K562 (cell line): ENCODE data around the gene ST6GALNAC3. TPM values are rescaled to one million over a fixed set of nuclear protein-coding genes. Genes with fewer than 3 reads are reported as not detected.

Source experiments
- ARID3B ChIP-seq: fragments of 250-450 bp; sonication (Bioruptor Pico); IDR thresholded peaks from 2 replicates; pipeline ENCODE4 v1.4.0; 2020; ENCODE audit warnings: borderline replicate concordance
- ETV6 ChIP-seq, 3 experiments: fragments of 150-350 bp in 1 of 3; sonication (generic) in 1 of 3; formaldehyde crosslinking in 1 of 3; IDR thresholded peaks; 2 replicates each; pipeline versions ENCODE4 v1.6.1 to v1.8.0; 2014 to 2022; ENCODE audit warnings: borderline replicate concordance in 2 of 3, low read depth in 2 of 3, antibody characterized with exemption in 1 of 3, low read length in 1 of 3, mild to moderate bottlenecking in 1 of 3, missing genetic modification reagents in 1 of 3
- FOXP1 ChIP-seq: sonication (generic); formaldehyde crosslinking; IDR thresholded peaks from 2 replicates; pipeline ENCODE4 v1.8.0; 2022; ENCODE audit warnings: mild to moderate bottlenecking, missing genetic modification reagents
- KLF10 ChIP-seq: fragments of 250-450 bp; sonication (Bioruptor Pico); IDR thresholded peaks from 2 replicates; pipeline ENCODE4 v1.6.1; 2021; ENCODE audit warnings: matching md5 sums
- MTA1 ChIP-seq: fragments of 450-650 bp; IDR thresholded peaks from 2 replicates; pipeline ENCODE4 v1.6.1; 2017; ENCODE audit warnings: borderline replicate concordance
- MTF1 ChIP-seq: fragments of 250-450 bp; sonication (Bioruptor Pico); IDR thresholded peaks from 2 replicates; pipeline ENCODE4 v1.9.0; 2021; ENCODE audit warnings: moderate library complexity, mild to moderate bottlenecking, inconsistent platforms, borderline replicate concordance
- SIN3A ChIP-seq, 2 experiments: fragments of 150-350 bp in 1 of 2; IDR thresholded peaks; 2 replicates each; pipeline ENCODE4 v1.6.1; 2011 to 2016; ENCODE audit warnings: borderline replicate concordance in 2 of 2, low read depth in 2 of 2, low read length in 2 of 2, mild to moderate bottlenecking in 2 of 2, moderate library complexity in 2 of 2; ENCODE audit not compliant: control insufficient read depth in 1 of 2
- STAG1 ChIP-seq: sonication (generic); formaldehyde crosslinking; IDR thresholded peaks from 2 replicates; pipeline ENCODE4 v1.5.0; 2020; ENCODE audit warnings: missing genetic modification reagents, borderline replicate concordance
- TEAD4 ChIP-seq, 2 experiments: sonication (generic) in 1 of 2; formaldehyde crosslinking in 1 of 2; IDR thresholded peaks; 2 replicates each; pipeline versions ENCODE4 v1.6.1 to v1.8.0; 2012 to 2022; ENCODE audit warnings: borderline replicate concordance in 1 of 2, inconsistent platforms in 1 of 2, low read length in 1 of 2, mild to moderate bottlenecking in 1 of 2, missing genetic modification reagents in 1 of 2
- ZNF12 ChIP-seq: sonication (generic); formaldehyde crosslinking; IDR thresholded peaks from 2 replicates; pipeline ENCODE4 v1.4.0; 2020; ENCODE audit warnings: mild to moderate bottlenecking, missing genetic modification reagents
- ZNF347 ChIP-seq: fragments of 450-650 bp; formaldehyde crosslinking; IDR thresholded peaks from 2 replicates; pipeline ENCODE4 v1.4.0; 2020; ENCODE audit warnings: low read depth, mild to moderate bottlenecking, moderate library complexity
- polyA plus RNA-seq, 8 experiments: library from polyadenylated mRNA; depleted of rRNA in 4 of 8; stranded (reverse) in 5 of 8; unstranded in 3 of 8; fragments of >200 nt; fragmentation: Nextera tagmentation in 2 of 8; fragmentation: Illumina TruSeq in 1 of 8; extraction: Ambion mirVana in 2 of 8; extraction: Trizol in 1 of 8; gene quantifications; 2 replicates each; pipeline versions ENCODE4 v1.2.1 to v1.2.3, GENCODE V29; 2011 to 2014; ENCODE audit warnings: inconsistent platforms in 1 of 8, missing spikeins in 1 of 8
- total RNA-seq, 7 experiments: library from RNA; depleted of rRNA in 6 of 7; stranded (reverse); fragments of >200 nt in 6 of 7; fragmentation: Illumina TruSeq in 2 of 7; extraction: Trizol in 2 of 7; gene quantifications; 2 replicates each; pipeline versions ENCODE4 v1.2.1 to v1.2.3, GENCODE V29; 2011 to 2021; ENCODE audit warnings: low replicate concordance in 1 of 7

ST6GALNAC3 gene
- total and polyA plus RNA-seq, 9 of the 15 experiments (the other 6 are each of a cell fraction or from before 2014, with no cell fraction given) = 0.04 to 0.29 (median 0.18) TPM; not detected in 6

GRCh38 chr1:76234061-76234460, 159.5 kb downstream of the ST6GALNAC3 start (continued):
- TF ChIP-seq KLF10 (CRISPR knock-in tag) (no peak), MTA1 (no peak), ARID3B (CRISPR knock-in tag) (no peak), FOXP1 (CRISPR knock-in tag) (no peak), MTF1 (CRISPR knock-in tag) (no peak), ETV6 (IDR thresholded peaks at IDR 0.05; ENCODE audit: borderline replicate concordance in 1 of 2, low read depth in 2 of 2, low read length in 1 of 2) (no peak), ETV6 (CRISPR knock-in tag; IDR thresholded peaks at IDR 0.05; ENCODE audit: borderline replicate concordance) (no peak), SIN3A (IDR thresholded peaks at IDR 0.05; ENCODE audit: borderline replicate concordance in 2 of 2, control insufficient read depth in 1 of 2, low read depth in 2 of 2, low read length in 2 of 2) (no peak), ZNF347 (CRISPR knock-in tag) (no peak), ZNF12 (CRISPR knock-in tag) (no peak), STAG1 (no peak), TEAD4 (IDR thresholded peaks at IDR 0.05; ENCODE audit: low read length) (no peak), TEAD4 (CRISPR knock-in tag; IDR thresholded peaks at IDR 0.05; ENCODE audit: borderline replicate concordance) (no peak)
